HCT116 (cell line): ENCODE data around the gene NUDT8. TPM values are rescaled to one million over a fixed set of nuclear protein-coding genes. Genes with fewer than 3 reads are reported as not detected.
A peak's percentile ranks its signal among the peaks of the same experiment; 100 is the strongest.

Experiments
- ATAC-seq: fragments of 200-7000 bp; cut with Tn5 transposase; 2 replicates; pipeline ENCODE4 v1.9.1; 2020; ENCODE audit warnings: mild to moderate bottlenecking, moderate library complexity
- BruUV-seq: library from RNA; stranded (reverse); fragments of 400-500 nt; replicated peaks from 2 replicates; lab custom pipeline; 2021; lab: Mats Ljungman, UMichigan
- CTCF ChIA-PET: fragments of 300-600 bp; sonication (Branson Sonifier 250); formaldehyde crosslinking; loops from one replicate; lab custom pipeline; 2021; ENCODE audit warnings: antibody characterized with exemption; lab: Charles Lee
- POLR2A ChIA-PET: fragments of 300-600, 350-600 bp; sonication (Branson Sonifier 250); formaldehyde crosslinking; loops from one replicate; lab custom pipeline; 2021; ENCODE audit warnings: antibody characterized with exemption; lab: Charles Lee
- RAD21 ChIA-PET, 2 experiments: fragments of 300-600 bp; sonication (Branson Sonifier 250); formaldehyde crosslinking; loops; one replicate each; lab custom pipeline; 2023; ENCODE audit warnings: low total read pairs in 2 of 2; ENCODE audit not compliant: uncharacterized antibody in 2 of 2, unreplicated experiment in 2 of 2, low non-redundant PET in 1 of 2; lab: Charles Lee
- DNase-seq: peaks from one replicate; pipeline ENCODE4 v3.0.0-alpha.2; 2010; ENCODE audit warnings: low read depth, low spot score
- H2AFZ ChIP-seq: fragments of 200-600 bp; shearing (Covaris generic), sonication (generic); 2 replicates; pipeline ENCODE4 v1.6.1; 2017; ENCODE audit warnings: low read depth, mixed run types, mixed read lengths, antibody characterized with exemption, low read length; ENCODE audit not compliant: poor library complexity, severe bottlenecking
- H3K27ac ChIP-seq: 2 replicates; pipeline ENCODE4 v1.5.1; 2012; ENCODE audit warnings: low read depth, low read length
- H3K27me3 ChIP-seq: fragments of 200-600 bp; sonication (generic); 2 replicates; pipeline ENCODE4 v1.6.1; 2016; ENCODE audit warnings: mixed run types, low read length, mixed read lengths; ENCODE audit not compliant: insufficient read depth
- H3K36me3 ChIP-seq, 2 experiments: fragments of 200-500 bp in 1 of 2; fragments of 200-600 bp in 1 of 2; sonication (Bioruptor generic) in 1 of 2; sonication (generic) in 1 of 2; 2 replicates each; pipeline versions ENCODE4 v1.5.1 to v1.6.1; 2014 to 2016; ENCODE audit warnings: low read length in 2 of 2, inconsistent platforms in 1 of 2, mixed read lengths in 1 of 2, mixed run types in 1 of 2; ENCODE audit not compliant: insufficient read depth in 2 of 2, control insufficient read depth in 1 of 2
- H3K4me1 ChIP-seq, 2 experiments: fragments of 200-600 bp in 1 of 2; sonication (generic) in 1 of 2; 2 replicates each; pipeline versions ENCODE4 v1.5.1 to v1.6.1; 2012 to 2017; ENCODE audit warnings: low read length in 2 of 2, inconsistent platforms in 1 of 2, mild to moderate bottlenecking in 1 of 2, mixed read lengths in 1 of 2, mixed run types in 1 of 2, moderate library complexity in 1 of 2; ENCODE audit not compliant: insufficient read depth in 2 of 2, control insufficient read depth in 1 of 2
- H3K4me2 ChIP-seq: fragments of 200-600 bp; sonication (generic); 2 replicates; pipeline ENCODE4 v1.6.1; 2017; ENCODE audit warnings: mixed run types, low read length, mixed read lengths
- H3K4me3 ChIP-seq, 2 experiments: fragments of 200-600 bp in 1 of 2; sonication (generic) in 1 of 2; replicated peaks in 1 of 2; 2 replicates each; pipeline ENCODE4 v1.5.1; 2011 to 2016; ENCODE audit warnings: low read length in 2 of 2, control low read depth in 1 of 2, low read depth in 1 of 2, mild to moderate bottlenecking in 1 of 2, mixed read lengths in 1 of 2, mixed run types in 1 of 2
- H3K79me2 ChIP-seq: fragments of 200-600 bp; sonication (generic); 2 replicates; pipeline ENCODE4 v1.6.1; 2017; ENCODE audit warnings: mild to moderate bottlenecking, mixed run types, low read length, moderate library complexity, mixed read lengths; ENCODE audit not compliant: insufficient read depth
- H3K9ac ChIP-seq: fragments of 200-600 bp; sonication (generic); 2 replicates; pipeline ENCODE4 v1.6.1; 2016; ENCODE audit warnings: low read length, mixed read lengths
- H3K9me2 ChIP-seq: fragments of 200-600 bp; sonication (generic), shearing (Covaris generic); 2 replicates; pipeline ENCODE4 v1.6.1; 2017; ENCODE audit warnings: mixed run types, mild to moderate bottlenecking, moderate library complexity; ENCODE audit not compliant: insufficient read depth
- H3K9me3 ChIP-seq, 2 experiments: fragments of 200-500 bp in 1 of 2; fragments of 200-600 bp in 1 of 2; sonication (Bioruptor generic) in 1 of 2; sonication (generic) in 1 of 2; 2 replicates each; pipeline ENCODE4 v1.6.1; 2014 to 2017; ENCODE audit warnings: low read length in 2 of 2, mixed read lengths in 2 of 2, inconsistent platforms in 1 of 2, low read depth in 1 of 2, mild to moderate bottlenecking in 1 of 2, mixed run types in 1 of 2, moderate library complexity in 1 of 2; ENCODE audit not compliant: control insufficient read depth in 1 of 2, insufficient read depth in 1 of 2
- H4K20me1 ChIP-seq: fragments of 200-600 bp; sonication (generic), shearing (Covaris generic); 2 replicates; pipeline ENCODE4 v1.6.1; 2017; ENCODE audit warnings: mixed run types, mild to moderate bottlenecking, moderate library complexity; ENCODE audit not compliant: insufficient read depth
- ELF1 ChIP-seq: IDR thresholded peaks from 2 replicates; pipeline ENCODE4 v1.6.1; 2012; ENCODE audit warnings: low read depth, borderline replicate concordance
- RAD21 ChIP-seq: IDR thresholded peaks from 2 replicates; pipeline ENCODE4 v1.6.1; 2012; ENCODE audit warnings: low read depth, mild to moderate bottlenecking
- SP1 ChIP-seq: IDR thresholded peaks from 2 replicates; pipeline ENCODE4 v1.6.1; 2012; ENCODE audit warnings: low read depth
- ZNF274 ChIP-seq: fragments of 200-500 bp; sonication (Bioruptor generic); IDR thresholded peaks from 2 replicates; pipeline ENCODE4 v1.6.1; 2014; ENCODE audit warnings: mild to moderate bottlenecking, low read depth, low read length, inconsistent platforms
- intact Hi-C: fragments of 100-400 bp; cut with micrococcal nuclease; formaldehyde crosslinking; loops from 2 replicates; pipeline ENCODE4 v1.10.0; 2022
- total RNA-seq: library from RNA; stranded (reverse); gene quantifications from one replicate; pipeline ENCODE4 v1.2.1, GENCODE V29; 2021; ENCODE audit not compliant: unreplicated experiment
- TF ChIP-seq, protein P1 (sequence below): IDR thresholded peaks from 2 replicates; pipeline ENCODE4 v1.6.1; 2011; ENCODE audit warnings: mild to moderate bottlenecking, low read length, moderate library complexity; ENCODE audit not compliant: insufficient replicate concordance; ENCODE audit errors: extremely low read depth
- TF ChIP-seq, protein P2 (sequence below), 3 experiments: fragments of 200-600 bp in 1 of 3; sonication (generic) in 1 of 3; IDR thresholded peaks in 2 of 3; conservative IDR thresholded peaks in 1 of 3; 2 replicates each; pipeline ENCODE4 v1.5.1; 2012 to 2017; ENCODE audit warnings: low read depth in 2 of 3, low read length in 2 of 3, antibody characterized with exemption in 1 of 3, borderline replicate concordance in 1 of 3, control low read depth in 1 of 3, mild to moderate bottlenecking in 1 of 3, mixed read lengths in 1 of 3, mixed run types in 1 of 3, moderate library complexity in 1 of 3; ENCODE audit not compliant: insufficient read depth in 1 of 3
- TF ChIP-seq, protein P3 (sequence below): IDR thresholded peaks from 2 replicates; pipeline ENCODE4 v1.6.1; 2012
- TF ChIP-seq, protein P4 (sequence below): IDR thresholded peaks from 2 replicates; pipeline ENCODE4 v1.6.1; 2012; ENCODE audit warnings: low read depth
- TF ChIP-seq, protein P5 (sequence below): IDR thresholded peaks from 2 replicates; pipeline ENCODE4 v1.6.1; 2012

Gene NUDT8
- total RNA-seq, 1 experiment from 2014 or later: 18.7 TPM

DNA sequence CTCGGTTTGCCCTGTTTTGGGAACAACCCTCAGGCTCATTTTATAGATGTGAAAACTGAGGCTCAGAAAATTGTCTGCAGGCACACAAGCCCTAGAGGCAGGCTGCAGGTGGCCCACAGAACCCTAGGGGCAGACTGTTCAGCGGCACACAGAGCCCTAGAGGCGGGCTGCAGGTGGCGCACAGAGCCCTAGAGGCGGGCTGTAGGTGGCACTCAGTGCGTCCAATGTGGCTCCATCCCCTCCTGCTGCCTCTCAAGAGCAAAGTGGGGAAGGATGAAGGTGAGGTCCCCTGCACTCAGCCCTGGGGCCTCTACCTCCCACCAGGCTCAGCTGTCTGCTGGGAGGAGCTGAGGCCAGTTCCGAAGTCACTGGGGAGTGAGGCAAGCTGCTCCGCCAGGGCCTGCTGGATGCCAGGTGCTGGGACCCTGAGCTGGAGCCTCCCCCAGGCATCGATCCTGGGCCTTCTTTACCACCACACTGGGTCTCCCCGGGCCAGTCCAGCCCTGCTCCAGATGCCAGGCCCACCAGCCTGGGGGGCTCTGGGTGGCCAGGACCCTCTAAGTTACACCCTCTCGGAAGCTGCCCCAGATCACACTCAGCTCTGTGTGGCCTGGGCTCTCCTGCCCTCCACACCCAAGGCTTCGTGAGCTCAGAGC lies 18.5 kb upstream of the NUDT8 start:
- H3K9me2 ChIP-seq: no peaks in the 10 kb centered on the region
- no peak overlapping the region for H3K4me3 ChIP-seq
- H3K9ac ChIP-seq: no peak overlapping the region
- ATAC-seq: peak; percentile 99
- no peak for TF ChIP-seq ELF1
- TF ChIP-seq, protein P1, sequence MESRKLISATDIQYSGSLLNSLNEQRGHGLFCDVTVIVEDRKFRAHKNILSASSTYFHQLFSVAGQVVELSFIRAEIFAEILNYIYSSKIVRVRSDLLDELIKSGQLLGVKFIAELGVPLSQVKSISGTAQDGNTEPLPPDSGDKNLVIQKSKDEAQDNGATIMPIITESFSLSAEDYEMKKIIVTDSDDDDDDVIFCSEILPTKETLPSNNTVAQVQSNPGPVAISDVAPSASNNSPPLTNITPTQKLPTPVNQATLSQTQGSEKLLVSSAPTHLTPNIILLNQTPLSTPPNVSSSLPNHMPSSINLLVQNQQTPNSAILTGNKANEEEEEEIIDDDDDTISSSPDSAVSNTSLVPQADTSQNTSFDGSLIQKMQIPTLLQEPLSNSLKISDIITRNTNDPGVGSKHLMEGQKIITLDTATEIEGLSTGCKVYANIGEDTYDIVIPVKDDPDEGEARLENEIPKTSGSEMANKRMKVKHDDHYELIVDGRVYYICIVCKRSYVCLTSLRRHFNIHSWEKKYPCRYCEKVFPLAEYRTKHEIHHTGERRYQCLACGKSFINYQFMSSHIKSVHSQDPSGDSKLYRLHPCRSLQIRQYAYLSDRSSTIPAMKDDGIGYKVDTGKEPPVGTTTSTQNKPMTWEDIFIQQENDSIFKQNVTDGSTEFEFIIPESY: no peak
- TF ChIP-seq, protein P2, sequence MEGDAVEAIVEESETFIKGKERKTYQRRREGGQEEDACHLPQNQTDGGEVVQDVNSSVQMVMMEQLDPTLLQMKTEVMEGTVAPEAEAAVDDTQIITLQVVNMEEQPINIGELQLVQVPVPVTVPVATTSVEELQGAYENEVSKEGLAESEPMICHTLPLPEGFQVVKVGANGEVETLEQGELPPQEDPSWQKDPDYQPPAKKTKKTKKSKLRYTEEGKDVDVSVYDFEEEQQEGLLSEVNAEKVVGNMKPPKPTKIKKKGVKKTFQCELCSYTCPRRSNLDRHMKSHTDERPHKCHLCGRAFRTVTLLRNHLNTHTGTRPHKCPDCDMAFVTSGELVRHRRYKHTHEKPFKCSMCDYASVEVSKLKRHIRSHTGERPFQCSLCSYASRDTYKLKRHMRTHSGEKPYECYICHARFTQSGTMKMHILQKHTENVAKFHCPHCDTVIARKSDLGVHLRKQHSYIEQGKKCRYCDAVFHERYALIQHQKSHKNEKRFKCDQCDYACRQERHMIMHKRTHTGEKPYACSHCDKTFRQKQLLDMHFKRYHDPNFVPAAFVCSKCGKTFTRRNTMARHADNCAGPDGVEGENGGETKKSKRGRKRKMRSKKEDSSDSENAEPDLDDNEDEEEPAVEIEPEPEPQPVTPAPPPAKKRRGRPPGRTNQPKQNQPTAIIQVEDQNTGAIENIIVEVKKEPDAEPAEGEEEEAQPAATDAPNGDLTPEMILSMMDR (IDR thresholded peaks at IDR 0.05 in 2 of 3, conservative IDR thresholded peaks at IDR 0.05 in 1 of 3; ENCODE audit: borderline replicate concordance in 1 of 3, insufficient read depth in 1 of 3, low read depth in 2 of 3, low read length in 2 of 3): peak; percentile 73 to 93 (median 84)
- no peak for TF ChIP-seq SP1
- no peak for TF ChIP-seq ZNF274
- peak; percentile 70 for TF ChIP-seq RAD21
- TF ChIP-seq, protein P3, sequence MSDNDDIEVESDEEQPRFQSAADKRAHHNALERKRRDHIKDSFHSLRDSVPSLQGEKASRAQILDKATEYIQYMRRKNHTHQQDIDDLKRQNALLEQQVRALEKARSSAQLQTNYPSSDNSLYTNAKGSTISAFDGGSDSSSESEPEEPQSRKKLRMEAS: no peak
- TF ChIP-seq, protein P4, sequence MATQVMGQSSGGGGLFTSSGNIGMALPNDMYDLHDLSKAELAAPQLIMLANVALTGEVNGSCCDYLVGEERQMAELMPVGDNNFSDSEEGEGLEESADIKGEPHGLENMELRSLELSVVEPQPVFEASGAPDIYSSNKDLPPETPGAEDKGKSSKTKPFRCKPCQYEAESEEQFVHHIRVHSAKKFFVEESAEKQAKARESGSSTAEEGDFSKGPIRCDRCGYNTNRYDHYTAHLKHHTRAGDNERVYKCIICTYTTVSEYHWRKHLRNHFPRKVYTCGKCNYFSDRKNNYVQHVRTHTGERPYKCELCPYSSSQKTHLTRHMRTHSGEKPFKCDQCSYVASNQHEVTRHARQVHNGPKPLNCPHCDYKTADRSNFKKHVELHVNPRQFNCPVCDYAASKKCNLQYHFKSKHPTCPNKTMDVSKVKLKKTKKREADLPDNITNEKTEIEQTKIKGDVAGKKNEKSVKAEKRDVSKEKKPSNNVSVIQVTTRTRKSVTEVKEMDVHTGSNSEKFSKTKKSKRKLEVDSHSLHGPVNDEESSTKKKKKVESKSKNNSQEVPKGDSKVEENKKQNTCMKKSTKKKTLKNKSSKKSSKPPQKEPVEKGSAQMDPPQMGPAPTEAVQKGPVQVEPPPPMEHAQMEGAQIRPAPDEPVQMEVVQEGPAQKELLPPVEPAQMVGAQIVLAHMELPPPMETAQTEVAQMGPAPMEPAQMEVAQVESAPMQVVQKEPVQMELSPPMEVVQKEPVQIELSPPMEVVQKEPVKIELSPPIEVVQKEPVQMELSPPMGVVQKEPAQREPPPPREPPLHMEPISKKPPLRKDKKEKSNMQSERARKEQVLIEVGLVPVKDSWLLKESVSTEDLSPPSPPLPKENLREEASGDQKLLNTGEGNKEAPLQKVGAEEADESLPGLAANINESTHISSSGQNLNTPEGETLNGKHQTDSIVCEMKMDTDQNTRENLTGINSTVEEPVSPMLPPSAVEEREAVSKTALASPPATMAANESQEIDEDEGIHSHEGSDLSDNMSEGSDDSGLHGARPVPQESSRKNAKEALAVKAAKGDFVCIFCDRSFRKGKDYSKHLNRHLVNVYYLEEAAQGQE: no peak
- TF ChIP-seq, protein P5, sequence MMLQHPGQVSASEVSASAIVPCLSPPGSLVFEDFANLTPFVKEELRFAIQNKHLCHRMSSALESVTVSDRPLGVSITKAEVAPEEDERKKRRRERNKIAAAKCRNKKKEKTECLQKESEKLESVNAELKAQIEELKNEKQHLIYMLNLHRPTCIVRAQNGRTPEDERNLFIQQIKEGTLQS: no peak
- no peaks in the 10 kb centered on the region; a peak in 1 of 4 replicates for H3K9me3 ChIP-seq
- H3K4me1 ChIP-seq: peaks cover 2 to 17% of the 10 kb centered on the region in 2 experiments; a peak in 3 of 4 replicates
- H2AFZ ChIP-seq: no peak overlapping the region
- BruUV-seq: no TSS peak
- H3K27ac ChIP-seq: no peak overlapping the region
- H3K27me3 ChIP-seq: no peaks in the 10 kb centered on the region
- POLR2A ChIA-PET: no interaction called here
- intact Hi-C loops: loop anchor here (10.0 kb wide), 1 partner anchor 157 kb away; no protein-coding TSS in a partner anchor
- no peak overlapping the region for H3K4me2 ChIP-seq
- H4K20me1 ChIP-seq: no peaks in the 10 kb centered on the region
- no peaks in the 10 kb centered on the region for H3K36me3 ChIP-seq
- DNase-seq: peak; percentile 59
- RAD21 ChIA-PET: no interaction called here
- H3K79me2 ChIP-seq: no peaks in the 10 kb centered on the region
- CTCF ChIA-PET: interaction anchor here (0.8 to 2.0 kb wide), 2 partner anchors 11 to 34 kb away, joined by 3 to 10 read pairs; no protein-coding TSS in a partner anchor
